Neural cell (in vitro differentiated cells): Measurements from ENCODE around the gene PIEZO1. TPM values are rescaled to one million over a fixed set of nuclear protein-coding genes. Genes with fewer than 3 reads are reported as not detected.
A peak's percentile ranks its signal among the peaks of the same experiment; 100 is the strongest.

ENCODE experiments used
- H2AFZ ChIP-seq: fragments of 200-600, 300-800 bp; sonication (generic), shearing (Covaris generic); 2 replicates; pipeline ENCODE4 v1.6.0; 2014; ENCODE audit warnings: low read depth, mild to moderate bottlenecking, antibody characterized with exemption, low read length, moderate library complexity
- H3F3A ChIP-seq: fragments of 200-600 bp; shearing (Covaris generic); 2 replicates; pipeline ENCODE4 v1.6.1; 2016; ENCODE audit warnings: mild to moderate bottlenecking, moderate library complexity, mixed read lengths, antibody characterized with exemption, low read length; ENCODE audit not compliant: insufficient read depth, poor library complexity, severe bottlenecking
- H3K27ac ChIP-seq: fragments of 200-600, 300-800 bp; sonication (generic), shearing (Covaris generic); 2 replicates; pipeline ENCODE4 v1.5.1; 2014; ENCODE audit warnings: mild to moderate bottlenecking, low read length, moderate library complexity
- H3K27me3 ChIP-seq: fragments of 300-800, 200-600 bp; sonication (generic), shearing (Covaris generic); 2 replicates; pipeline ENCODE4 v1.6.0; 2014; ENCODE audit warnings: mild to moderate bottlenecking, low read depth, low read length, moderate library complexity; ENCODE audit not compliant: insufficient read depth
- H3K36me3 ChIP-seq: fragments of 300-800, 200-600 bp; sonication (generic), shearing (Covaris generic); 2 replicates; pipeline ENCODE4 v1.5.1; 2014; ENCODE audit warnings: mild to moderate bottlenecking, antibody characterized with exemption, low read length, moderate library complexity; ENCODE audit not compliant: insufficient read depth
- H3K4me2 ChIP-seq: fragments of 300-800, 200-600 bp; sonication (generic), shearing (Covaris generic); 2 replicates; pipeline ENCODE4 v1.6.0; 2014; ENCODE audit warnings: mild to moderate bottlenecking, low read length
- H3K4me3 ChIP-seq: fragments of 300-800, 200-600 bp; sonication (generic), shearing (Covaris generic); 2 replicates; pipeline ENCODE4 v1.5.1; 2014; ENCODE audit warnings: mild to moderate bottlenecking, low read length, moderate library complexity
- H3K79me2 ChIP-seq: fragments of 200-600 bp; shearing (Covaris generic); replicated peaks from 2 replicates; pipeline ENCODE4 v1.6.0; 2014; ENCODE audit warnings: mild to moderate bottlenecking, low read length, moderate library complexity; ENCODE audit not compliant: insufficient read depth
- H3K9ac ChIP-seq: fragments of 300-800, 200-600 bp; sonication (generic), shearing (Covaris generic); 2 replicates; pipeline ENCODE4 v1.6.1; 2016; ENCODE audit warnings: mild to moderate bottlenecking, low read length, mixed read lengths
- H3K9me2 ChIP-seq: fragments of 200-600 bp; shearing (Covaris generic); 2 replicates; pipeline ENCODE4 v1.6.1; 2016; ENCODE audit warnings: mild to moderate bottlenecking, low read length, mixed read lengths; ENCODE audit not compliant: insufficient read depth
- H3K9me3 ChIP-seq: fragments of 200-600, 300-800 bp; sonication (generic), shearing (Covaris generic); 2 replicates; pipeline ENCODE4 v1.6.1; 2016; ENCODE audit warnings: mild to moderate bottlenecking, mixed run types, low read length, moderate library complexity, mixed read lengths
- H4K20me1 ChIP-seq: fragments of 200-600 bp; shearing (Covaris generic); 2 replicates; pipeline ENCODE4 v1.6.1; 2016; ENCODE audit warnings: mild to moderate bottlenecking, mixed run types; ENCODE audit not compliant: insufficient read depth
- EP300 ChIP-seq: fragments of 450-650 bp; conservative IDR thresholded peaks from 2 replicates; pipeline ENCODE4 v1.6.1; 2014; ENCODE audit warnings: antibody characterized with exemption, mild to moderate bottlenecking, moderate library complexity; ENCODE audit not compliant: poor library complexity, severe bottlenecking
- EZH2 ChIP-seq: fragments of 200-600, 300-800 bp; shearing (Covaris generic), sonication (generic); IDR thresholded peaks from 2 replicates; pipeline ENCODE4 v1.6.1; 2014; ENCODE audit warnings: antibody characterized with exemption, low read length, borderline replicate concordance, mild to moderate bottlenecking; ENCODE audit not compliant: insufficient read depth, poor library complexity, severe bottlenecking
- MXI1 ChIP-seq: fragments of 450-650 bp; conservative IDR thresholded peaks from 2 replicates; pipeline ENCODE4 v1.6.1; 2014; ENCODE audit warnings: antibody characterized with exemption, mild to moderate bottlenecking; ENCODE audit not compliant: poor library complexity, severe bottlenecking
- POLR2AphosphoS5 ChIP-seq: IDR thresholded peaks from 2 replicates; pipeline ENCODE4 v1.6.1; 2012
- RAD21 ChIP-seq: fragments of 450-650 bp; conservative IDR thresholded peaks from 2 replicates; pipeline ENCODE4 v1.6.1; 2014; ENCODE audit warnings: antibody characterized with exemption, mild to moderate bottlenecking, moderate library complexity
- SMC3 ChIP-seq: fragments of 450-650 bp; conservative IDR thresholded peaks from 2 replicates; pipeline ENCODE4 v1.6.1; 2014; ENCODE audit warnings: antibody characterized with exemption, mild to moderate bottlenecking, moderate library complexity; ENCODE audit not compliant: poor library complexity
- TAF1 ChIP-seq: IDR thresholded peaks from 2 replicates; pipeline ENCODE4 v1.6.1; 2012; ENCODE audit warnings: low read depth
- polyA plus RNA-seq: library from polyadenylated mRNA; depleted of rRNA; stranded (reverse); fragments of >200 nt; gene quantifications from 2 replicates; pipeline ENCODE4 v1.2.3, GENCODE V29; 2014
- TF ChIP-seq, protein P1 (sequence below): fragments of 450-650 bp; IDR thresholded peaks from 2 replicates; pipeline ENCODE4 v1.5.1; 2014; ENCODE audit warnings: antibody characterized with exemption, mild to moderate bottlenecking, moderate library complexity; ENCODE audit not compliant: poor library complexity, severe bottlenecking
- TF ChIP-seq, protein P2 (sequence below): IDR thresholded peaks from 2 replicates; pipeline ENCODE4 v1.6.1; 2012; ENCODE audit warnings: borderline replicate concordance

The PIEZO1 gene
- polyA plus RNA-seq, 1 donor from 2014 or later = not detected

DNA sequence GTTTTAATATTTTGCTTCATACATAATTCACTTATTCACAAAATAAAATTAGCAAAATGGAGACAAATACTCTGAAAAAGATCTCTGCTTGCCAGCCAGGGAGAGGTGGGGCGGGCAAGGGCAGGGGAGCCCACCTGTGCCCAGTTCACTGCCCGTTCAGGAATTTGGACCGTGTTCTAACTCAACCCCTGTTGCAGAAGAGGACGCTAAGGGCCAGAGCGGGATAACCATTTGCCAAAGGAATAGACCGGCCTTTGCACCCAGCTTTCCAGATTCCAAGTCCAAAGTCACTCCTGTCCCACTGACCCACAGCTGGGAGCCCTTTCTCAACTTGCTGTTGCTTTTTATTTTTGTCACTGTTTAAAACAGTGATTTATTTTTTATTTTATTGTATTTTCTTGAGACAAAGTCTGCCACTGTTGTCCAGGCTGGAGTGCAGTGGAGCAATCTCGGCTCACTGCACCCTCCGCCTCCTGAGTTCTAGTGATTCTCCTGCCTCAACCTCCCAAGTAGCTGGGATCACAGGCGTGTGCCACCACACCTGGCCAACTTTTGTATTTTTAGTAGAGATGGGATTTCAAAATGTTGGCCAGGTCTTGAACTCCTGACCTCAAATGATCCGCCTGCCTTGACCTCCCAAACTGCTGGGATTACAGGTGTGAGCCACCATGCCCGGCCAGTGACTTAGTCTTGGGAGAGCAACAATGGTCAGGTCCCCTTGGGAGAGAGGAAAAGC is 2.7 kb upstream of the PIEZO1 start:
- Histone ChIP-seq H3K27ac (no peak overlapping the region), H3K36me3 (no peaks in the 10 kb centered on the region), H3F3A (no peaks in the 10 kb centered on the region), H3K9me3 (no peaks in the 10 kb centered on the region), H3K4me2 (no peak overlapping the region), H4K20me1 (no peaks in the 10 kb centered on the region), H3K27me3 (peaks cover 29% of the 10 kb centered on the region), H2AFZ (no peak overlapping the region), H3K4me3 (no peak overlapping the region), H3K9me2 (no peaks in the 10 kb centered on the region), H3K79me2 (no peaks in the 10 kb centered on the region), H3K9ac (no peak overlapping the region)
- TF ChIP-seq, protein P1, sequence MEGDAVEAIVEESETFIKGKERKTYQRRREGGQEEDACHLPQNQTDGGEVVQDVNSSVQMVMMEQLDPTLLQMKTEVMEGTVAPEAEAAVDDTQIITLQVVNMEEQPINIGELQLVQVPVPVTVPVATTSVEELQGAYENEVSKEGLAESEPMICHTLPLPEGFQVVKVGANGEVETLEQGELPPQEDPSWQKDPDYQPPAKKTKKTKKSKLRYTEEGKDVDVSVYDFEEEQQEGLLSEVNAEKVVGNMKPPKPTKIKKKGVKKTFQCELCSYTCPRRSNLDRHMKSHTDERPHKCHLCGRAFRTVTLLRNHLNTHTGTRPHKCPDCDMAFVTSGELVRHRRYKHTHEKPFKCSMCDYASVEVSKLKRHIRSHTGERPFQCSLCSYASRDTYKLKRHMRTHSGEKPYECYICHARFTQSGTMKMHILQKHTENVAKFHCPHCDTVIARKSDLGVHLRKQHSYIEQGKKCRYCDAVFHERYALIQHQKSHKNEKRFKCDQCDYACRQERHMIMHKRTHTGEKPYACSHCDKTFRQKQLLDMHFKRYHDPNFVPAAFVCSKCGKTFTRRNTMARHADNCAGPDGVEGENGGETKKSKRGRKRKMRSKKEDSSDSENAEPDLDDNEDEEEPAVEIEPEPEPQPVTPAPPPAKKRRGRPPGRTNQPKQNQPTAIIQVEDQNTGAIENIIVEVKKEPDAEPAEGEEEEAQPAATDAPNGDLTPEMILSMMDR = no peak
- no peak for TF ChIP-seq TAF1

DNA sequence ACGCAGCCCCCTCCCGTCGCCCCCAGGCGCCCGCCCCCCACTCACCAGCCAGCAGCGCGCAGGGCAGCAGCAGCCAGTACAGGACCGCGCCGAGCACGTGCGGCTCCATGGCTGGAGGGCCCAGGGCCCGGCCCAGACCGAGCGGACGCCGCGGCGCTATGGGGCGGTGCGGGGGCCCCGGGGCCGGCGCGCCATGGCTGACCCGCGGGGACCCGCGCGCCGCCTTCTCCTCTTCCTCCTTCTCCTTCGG is 239 bp downstream of the PIEZO1 start:
- Histone ChIP-seq H4K20me1 (no peaks in the 10 kb centered on the region), H2AFZ (no peak overlapping the region), H3K9ac (no peak overlapping the region), H3K4me3 (no peak overlapping the region), H3F3A (no peaks in the 10 kb centered on the region), H3K27me3 (peaks cover 34% of the 10 kb centered on the region), H3K4me2 (no peak overlapping the region), H3K36me3 (no peaks in the 10 kb centered on the region), H3K27ac (no peak overlapping the region), H3K79me2 (no peaks in the 10 kb centered on the region), H3K9me2 (no peaks in the 10 kb centered on the region), H3K9me3 (no peaks in the 10 kb centered on the region)
- peak; percentile 73 for TF ChIP-seq EZH2
- no peak for TF ChIP-seq TAF1

DNA sequence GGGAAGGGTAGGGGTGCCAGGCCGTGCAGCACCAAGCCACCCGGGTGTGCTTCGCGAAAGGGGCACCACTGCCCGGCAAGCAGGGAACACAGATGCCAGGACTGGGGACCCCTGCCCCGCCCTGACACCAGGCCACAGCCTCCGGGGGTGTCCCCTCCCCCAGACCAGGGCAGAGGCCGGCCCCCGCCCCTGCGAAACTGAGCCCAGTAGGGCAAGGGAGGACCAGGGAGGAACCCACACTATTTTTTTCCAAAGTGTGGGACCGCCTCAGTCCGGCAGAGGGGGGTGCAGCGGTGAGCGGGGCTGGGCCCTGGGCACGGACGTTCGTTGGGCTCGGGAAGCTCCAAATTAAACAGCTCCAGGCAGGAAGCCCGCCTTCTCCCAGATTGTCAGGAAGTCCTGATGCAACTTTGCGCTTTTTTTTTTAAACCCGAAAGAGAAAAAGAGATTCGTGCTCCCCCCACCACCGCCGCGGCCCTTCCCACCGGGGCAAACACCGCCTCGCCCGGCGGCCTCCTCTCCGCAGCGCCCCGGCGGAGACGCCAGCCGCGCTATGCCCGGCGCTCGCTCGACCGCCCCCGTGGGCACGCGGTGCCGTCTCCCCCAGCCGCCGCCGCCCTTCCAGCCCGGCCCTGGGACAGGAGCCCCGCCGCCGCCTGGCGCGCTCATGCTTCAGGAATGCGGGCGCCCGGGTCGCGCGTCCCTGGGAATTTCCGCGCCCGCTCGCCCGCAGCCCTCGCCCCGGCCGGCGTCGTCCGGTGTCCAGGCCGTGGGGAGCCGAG is 755 bp downstream of the PIEZO1 start:
- TF ChIP-seq, protein P1 = no peak
- TF ChIP-seq SMC3 = no peak
- no peak for TF ChIP-seq MXI1
- TF ChIP-seq POLR2AphosphoS5 = no peak
- TF ChIP-seq TAF1 = no peak
- TF ChIP-seq RAD21 = no peak
- TF ChIP-seq EP300 = no peak
- TF ChIP-seq, protein P2, sequence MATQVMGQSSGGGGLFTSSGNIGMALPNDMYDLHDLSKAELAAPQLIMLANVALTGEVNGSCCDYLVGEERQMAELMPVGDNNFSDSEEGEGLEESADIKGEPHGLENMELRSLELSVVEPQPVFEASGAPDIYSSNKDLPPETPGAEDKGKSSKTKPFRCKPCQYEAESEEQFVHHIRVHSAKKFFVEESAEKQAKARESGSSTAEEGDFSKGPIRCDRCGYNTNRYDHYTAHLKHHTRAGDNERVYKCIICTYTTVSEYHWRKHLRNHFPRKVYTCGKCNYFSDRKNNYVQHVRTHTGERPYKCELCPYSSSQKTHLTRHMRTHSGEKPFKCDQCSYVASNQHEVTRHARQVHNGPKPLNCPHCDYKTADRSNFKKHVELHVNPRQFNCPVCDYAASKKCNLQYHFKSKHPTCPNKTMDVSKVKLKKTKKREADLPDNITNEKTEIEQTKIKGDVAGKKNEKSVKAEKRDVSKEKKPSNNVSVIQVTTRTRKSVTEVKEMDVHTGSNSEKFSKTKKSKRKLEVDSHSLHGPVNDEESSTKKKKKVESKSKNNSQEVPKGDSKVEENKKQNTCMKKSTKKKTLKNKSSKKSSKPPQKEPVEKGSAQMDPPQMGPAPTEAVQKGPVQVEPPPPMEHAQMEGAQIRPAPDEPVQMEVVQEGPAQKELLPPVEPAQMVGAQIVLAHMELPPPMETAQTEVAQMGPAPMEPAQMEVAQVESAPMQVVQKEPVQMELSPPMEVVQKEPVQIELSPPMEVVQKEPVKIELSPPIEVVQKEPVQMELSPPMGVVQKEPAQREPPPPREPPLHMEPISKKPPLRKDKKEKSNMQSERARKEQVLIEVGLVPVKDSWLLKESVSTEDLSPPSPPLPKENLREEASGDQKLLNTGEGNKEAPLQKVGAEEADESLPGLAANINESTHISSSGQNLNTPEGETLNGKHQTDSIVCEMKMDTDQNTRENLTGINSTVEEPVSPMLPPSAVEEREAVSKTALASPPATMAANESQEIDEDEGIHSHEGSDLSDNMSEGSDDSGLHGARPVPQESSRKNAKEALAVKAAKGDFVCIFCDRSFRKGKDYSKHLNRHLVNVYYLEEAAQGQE = no peak
- TF ChIP-seq EZH2 = no peak
- Histone ChIP-seq H3K9me3 (no peaks in the 10 kb centered on the region), H3K36me3 (no peaks in the 10 kb centered on the region), H2AFZ (no peak overlapping the region), H3K9ac (no peak overlapping the region), H3K4me3 (no peak overlapping the region), H3F3A (no peaks in the 10 kb centered on the region), H3K4me2 (no peak overlapping the region), H3K9me2 (no peaks in the 10 kb centered on the region), H3K79me2 (no peaks in the 10 kb centered on the region), H4K20me1 (no peaks in the 10 kb centered on the region), H3K27me3 (peaks cover 34% of the 10 kb centered on the region), H3K27ac (no peak overlapping the region)
